Measurements from ENCODE around the gene DYNC1I1.

Gene DYNC1I1

GRCh38 chr7:95963446-95963990 lies 191.2 kb downstream of the DYNC1I1 start:
- TF ChIP-seq, protein P1, sequence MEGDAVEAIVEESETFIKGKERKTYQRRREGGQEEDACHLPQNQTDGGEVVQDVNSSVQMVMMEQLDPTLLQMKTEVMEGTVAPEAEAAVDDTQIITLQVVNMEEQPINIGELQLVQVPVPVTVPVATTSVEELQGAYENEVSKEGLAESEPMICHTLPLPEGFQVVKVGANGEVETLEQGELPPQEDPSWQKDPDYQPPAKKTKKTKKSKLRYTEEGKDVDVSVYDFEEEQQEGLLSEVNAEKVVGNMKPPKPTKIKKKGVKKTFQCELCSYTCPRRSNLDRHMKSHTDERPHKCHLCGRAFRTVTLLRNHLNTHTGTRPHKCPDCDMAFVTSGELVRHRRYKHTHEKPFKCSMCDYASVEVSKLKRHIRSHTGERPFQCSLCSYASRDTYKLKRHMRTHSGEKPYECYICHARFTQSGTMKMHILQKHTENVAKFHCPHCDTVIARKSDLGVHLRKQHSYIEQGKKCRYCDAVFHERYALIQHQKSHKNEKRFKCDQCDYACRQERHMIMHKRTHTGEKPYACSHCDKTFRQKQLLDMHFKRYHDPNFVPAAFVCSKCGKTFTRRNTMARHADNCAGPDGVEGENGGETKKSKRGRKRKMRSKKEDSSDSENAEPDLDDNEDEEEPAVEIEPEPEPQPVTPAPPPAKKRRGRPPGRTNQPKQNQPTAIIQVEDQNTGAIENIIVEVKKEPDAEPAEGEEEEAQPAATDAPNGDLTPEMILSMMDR (IDR thresholded peaks at IDR 0.05; ENCODE audit: low read length, missing control alignments), result no peak
- no peak for DNase-seq (ENCODE audit: low read depth)

GRCh38 chr7:95971716-95972115 lies 199.4 kb downstream of the DYNC1I1 start:
- no peak overlapping the region for H3K4me3 ChIP-seq (replicated peaks; ENCODE audit: low read depth, low read length)
- no peak for DNase-seq (ENCODE audit: low read depth)
- TF ChIP-seq, protein P1 (IDR thresholded peaks at IDR 0.05; ENCODE audit: low read length, missing control alignments), result no peak

More at GRCh38 chr7:95963446-95963990, 191.2 kb downstream of the DYNC1I1 start:
- H3K4me3 ChIP-seq (replicated peaks; ENCODE audit: low read depth, low read length), result no peak overlapping the region

DNA sequence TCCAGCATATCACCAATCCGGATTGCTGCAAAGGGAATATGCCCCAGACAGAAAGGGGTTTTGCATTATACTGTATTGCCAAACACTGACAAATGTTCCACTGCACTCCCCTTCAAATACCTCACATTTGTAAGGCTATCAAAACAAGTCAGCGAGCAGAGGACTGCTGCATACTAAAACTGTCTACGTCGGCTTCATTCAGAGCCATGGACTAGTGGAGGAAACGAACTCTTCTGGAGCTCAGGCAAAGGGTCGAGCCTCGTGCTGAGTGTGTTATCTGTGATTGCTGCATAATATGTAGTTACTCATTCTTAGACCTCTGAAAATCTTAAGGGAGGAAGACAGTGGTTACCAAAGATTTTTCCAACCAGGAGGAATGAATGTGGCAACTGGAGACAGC lies 200.2 kb downstream of the DYNC1I1 start:
- no peak overlapping the region for H3K4me3 ChIP-seq (replicated peaks; ENCODE audit: low read depth, low read length)
- TF ChIP-seq, protein P1 (IDR thresholded peaks at IDR 0.05; ENCODE audit: low read length, missing control alignments), result no peak
- peak; percentile 1 for DNase-seq (ENCODE audit: low read depth)

DNA sequence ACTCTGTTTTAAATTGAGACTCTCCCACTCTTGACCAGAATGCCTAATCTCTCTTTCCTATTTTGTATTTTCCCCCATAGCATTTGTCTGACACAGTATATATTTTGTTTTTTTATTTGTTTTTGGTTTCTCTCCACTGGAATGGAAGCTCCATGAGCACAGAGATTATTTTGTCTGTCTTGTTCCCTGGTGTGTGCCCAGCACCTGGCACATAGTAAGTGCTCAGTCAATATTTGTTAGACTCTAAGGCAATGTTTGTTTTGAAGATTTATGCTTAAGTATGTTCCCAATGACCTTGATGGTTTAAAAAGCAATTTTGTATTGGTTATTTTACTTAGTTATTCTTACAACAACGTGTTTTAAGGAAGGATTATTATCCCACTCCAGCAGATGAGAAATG lies 201.8 kb downstream of the DYNC1I1 start:
- TF ChIP-seq, protein P1 (IDR thresholded peaks at IDR 0.05; ENCODE audit: low read length, missing control alignments), result no peak
- no peak for DNase-seq (ENCODE audit: low read depth)
- no peak overlapping the region for H3K4me3 ChIP-seq (replicated peaks; ENCODE audit: low read depth, low read length)

GRCh38 chr7:95976369-95977060 lies 204.2 kb downstream of the DYNC1I1 start:
- H3K4me3 ChIP-seq (replicated peaks; ENCODE audit: low read depth, low read length), result no peak overlapping the region
- no peak for DNase-seq (ENCODE audit: low read depth)
- TF ChIP-seq, protein P1 (IDR thresholded peaks at IDR 0.05; ENCODE audit: low read length, missing control alignments), result no peak

DNA sequence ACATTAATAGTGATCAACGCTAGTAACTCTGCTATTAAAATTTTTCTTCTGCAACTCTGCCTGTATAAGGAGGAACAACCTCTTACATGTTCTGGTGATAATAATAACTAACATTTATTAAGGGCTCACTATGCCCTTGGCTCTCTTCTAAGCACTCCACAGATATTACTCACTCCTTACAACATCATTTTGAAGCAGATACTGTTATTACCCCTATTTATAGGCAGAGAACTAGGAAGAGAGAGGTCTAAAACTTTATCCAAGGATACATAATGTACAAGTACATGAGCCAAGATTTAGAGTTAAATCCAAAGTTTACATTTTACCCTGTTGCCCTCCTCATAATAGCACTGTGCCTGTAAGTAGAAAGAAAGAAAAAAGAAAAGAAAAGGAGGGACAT lies 205.6 kb downstream of the DYNC1I1 start:
- TF ChIP-seq, protein P1 (IDR thresholded peaks at IDR 0.05; ENCODE audit: low read length, missing control alignments), result no peak
- no peak for DNase-seq (ENCODE audit: low read depth)
- no peak overlapping the region for H3K4me3 ChIP-seq (replicated peaks; ENCODE audit: low read depth, low read length)

- DNase-seq (ENCODE audit: low read depth), result no peak
- TF ChIP-seq, protein P1 (IDR thresholded peaks at IDR 0.05; ENCODE audit: low read length, missing control alignments), result no peak
- no peak overlapping the region for H3K4me3 ChIP-seq (replicated peaks; ENCODE audit: low read depth, low read length)
These were observed 207.8 kb downstream of the DYNC1I1 start for GRCh38 chr7:95980167-95980566.
